GM12874 (cell line): Measurements from ENCODE around the gene HLX.

Experiments used
- CTCF ChIP-seq: IDR thresholded peaks from 2 replicates; pipeline ENCODE4 v1.5.1; 2011; ENCODE audit warnings: low read depth, mild to moderate bottlenecking, control low read depth, low read length, moderate library complexity; ENCODE audit not compliant: insufficient read depth

The HLX gene

DNA sequence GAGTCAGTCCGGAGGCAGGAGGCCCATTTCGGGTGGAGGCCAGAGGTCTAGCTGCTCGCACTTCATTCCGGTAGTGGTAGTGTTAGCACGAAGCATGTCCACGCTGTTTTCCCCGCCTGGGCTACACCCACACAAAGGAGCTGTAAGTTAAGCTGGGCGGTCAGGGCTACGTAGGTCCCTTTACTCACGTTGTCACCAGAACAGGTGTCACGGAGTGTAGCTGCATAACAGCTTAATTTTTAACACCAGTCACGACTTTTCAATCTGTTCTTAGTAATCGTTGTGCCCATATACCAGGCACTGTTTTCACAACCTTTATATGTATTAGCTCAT is 15.6 kb downstream of the HLX start:
- no peak for TF ChIP-seq CTCF

DNA sequence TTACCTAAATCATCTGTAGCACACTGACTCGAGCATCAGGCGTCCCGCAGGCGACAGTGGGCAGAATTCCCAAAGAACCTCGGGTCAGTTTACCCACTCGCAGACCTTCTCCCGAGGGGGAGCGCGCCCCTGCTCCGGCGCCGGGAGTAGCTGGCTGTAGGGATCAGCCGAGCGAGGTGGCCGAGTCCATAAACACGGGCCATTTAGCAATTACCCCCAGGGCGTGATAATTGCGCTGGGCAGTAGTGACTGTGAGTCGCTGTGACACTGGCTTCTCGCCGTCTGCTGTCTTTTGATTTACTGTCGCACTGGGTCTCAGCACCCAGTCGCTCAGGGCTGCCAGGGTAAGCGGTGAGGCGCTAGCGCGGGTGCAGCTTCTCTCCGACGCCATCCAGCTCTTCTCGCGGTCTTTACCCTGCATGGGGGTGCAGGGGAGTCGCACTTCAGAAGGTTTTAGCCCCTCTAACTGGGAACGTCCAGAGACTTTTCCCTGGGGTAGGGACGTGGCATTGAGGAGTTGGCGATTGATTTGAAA is 16.2 kb downstream of the HLX start:
- TF ChIP-seq CTCF = no peak

DNA sequence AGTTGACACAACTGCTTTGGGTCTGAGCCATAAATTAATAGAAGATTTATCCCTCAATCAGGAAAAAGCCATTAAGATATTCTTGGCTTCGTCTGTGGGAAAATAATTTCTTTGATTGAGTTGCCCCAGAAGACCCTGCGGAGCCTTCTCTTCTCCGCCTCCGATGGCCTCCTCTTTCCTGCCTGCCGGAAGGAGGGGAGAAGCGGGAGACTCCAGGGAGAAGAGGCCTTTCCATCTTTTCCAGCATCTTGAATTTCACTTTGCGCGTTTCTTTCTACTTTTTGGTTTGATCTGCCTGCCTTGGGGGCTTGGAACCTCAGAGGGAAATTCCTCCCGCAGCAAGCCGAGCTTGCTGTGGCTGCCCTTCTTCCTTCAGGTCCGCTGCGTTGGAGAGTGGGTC is 16.8 kb downstream of the HLX start:
- TF ChIP-seq CTCF = no peak

- TF ChIP-seq CTCF = no peak
Observed at GRCh38 chr1:220900842-220901241, 21.6 kb downstream of the HLX start.

DNA sequence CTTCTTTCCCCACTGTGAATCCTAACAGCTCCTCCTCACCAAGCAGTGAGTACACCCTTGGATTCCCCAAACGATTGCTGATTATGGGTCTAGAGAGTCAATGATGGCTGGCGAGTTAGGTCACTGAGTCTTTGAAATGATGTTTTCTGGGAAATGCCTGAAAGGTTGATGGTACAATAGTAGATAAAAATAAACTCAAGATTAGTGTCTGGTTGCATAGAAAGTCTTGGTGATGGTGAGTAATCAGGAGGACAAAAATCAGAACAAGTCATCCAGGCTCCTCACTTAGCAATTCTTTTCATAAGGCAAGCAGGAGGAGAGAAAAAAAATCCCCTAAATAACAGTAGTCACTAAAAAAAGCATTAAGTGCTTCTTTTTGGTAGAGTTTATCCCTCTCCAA is 22.6 kb downstream of the HLX start:
- TF ChIP-seq CTCF = no peak

DNA sequence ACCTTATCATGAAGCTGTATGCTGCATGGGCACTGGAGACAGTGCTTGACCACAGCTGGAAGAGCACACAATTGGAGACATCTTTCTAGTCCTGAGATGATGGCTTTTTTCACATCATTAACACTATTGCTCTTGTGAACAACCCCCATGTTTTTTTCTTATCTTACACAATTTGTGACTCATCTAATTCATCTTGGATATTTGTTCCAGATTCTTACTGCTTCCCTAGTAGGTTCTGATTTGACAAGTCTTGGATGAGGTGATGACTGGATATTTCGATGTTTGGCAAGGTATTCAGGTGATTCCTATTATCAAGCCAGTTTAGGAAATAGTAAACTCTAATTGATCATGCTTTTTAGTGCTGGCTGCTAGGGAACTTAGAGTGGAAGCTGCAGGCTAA is 23.7 kb downstream of the HLX start:
- no peak for TF ChIP-seq CTCF

DNA sequence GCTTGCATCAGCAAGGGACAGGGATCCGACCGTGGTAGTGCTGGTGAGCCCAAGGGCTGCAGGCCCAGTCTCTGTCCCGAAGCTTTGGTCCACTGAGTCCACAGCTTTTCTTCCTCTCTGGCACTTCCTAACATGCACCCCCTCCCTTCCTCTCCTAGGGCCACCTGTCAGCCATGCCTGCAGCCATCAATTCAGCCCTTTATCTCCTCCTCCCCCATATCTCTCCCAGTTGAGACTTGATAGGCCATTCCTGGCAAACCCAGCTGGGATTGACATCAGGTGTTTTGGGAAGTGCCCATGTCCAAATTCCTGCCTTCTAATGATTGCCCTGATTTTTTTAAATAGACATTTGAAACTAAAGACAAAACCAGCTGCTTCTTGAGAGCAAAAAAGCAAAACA is 25.6 kb downstream of the HLX start:
- TF ChIP-seq CTCF = no peak
